ENCODE results near the gene KDM2B.
"Not testable (repeated sequence)": the region's sequence is repeated elsewhere in the genome, so short reads cannot be mapped to it uniquely, and the experiment has no call there.

KDM2B gene

DNA sequence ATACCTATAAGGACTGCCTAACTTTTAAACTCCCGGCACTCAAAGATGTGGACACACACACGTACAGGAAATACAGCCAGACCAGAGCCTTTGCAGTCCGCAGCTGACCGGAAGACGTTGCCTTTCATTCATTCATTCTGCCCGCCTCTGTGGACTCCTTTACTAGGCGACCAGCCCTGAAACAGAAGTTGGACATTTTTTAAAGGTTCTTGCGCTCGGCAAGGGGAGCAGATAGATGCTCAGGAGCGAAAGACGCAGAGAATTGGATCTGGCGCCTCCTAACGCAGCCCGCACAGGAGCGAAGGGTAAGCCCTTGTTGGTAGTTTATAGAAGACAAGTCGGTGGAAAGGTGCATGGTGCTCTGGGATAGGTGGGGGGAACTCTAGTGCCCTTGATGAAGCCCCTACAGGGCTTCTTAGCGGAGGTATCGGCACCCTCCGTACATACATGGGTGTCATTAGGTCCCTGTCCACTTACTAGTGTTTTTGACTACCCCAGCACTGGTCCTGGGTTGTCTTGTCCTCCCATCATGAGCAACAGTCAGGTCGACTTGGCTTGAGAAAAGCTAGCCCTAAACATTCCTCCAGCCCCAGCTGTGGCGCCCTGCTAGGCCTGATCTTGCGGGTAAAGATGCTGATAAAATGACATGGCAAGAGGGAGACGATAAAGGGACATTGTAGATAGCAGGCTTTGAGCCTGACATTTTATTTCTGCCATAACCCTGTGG, at the start of gene KDM2B:
TSS of gene KDM2B (minus strand) at position 65 of the 727 bp plus-strand sequence. CDS start 112 bp downstream, outside the sequence.
- DNase-seq = no peak

DNA sequence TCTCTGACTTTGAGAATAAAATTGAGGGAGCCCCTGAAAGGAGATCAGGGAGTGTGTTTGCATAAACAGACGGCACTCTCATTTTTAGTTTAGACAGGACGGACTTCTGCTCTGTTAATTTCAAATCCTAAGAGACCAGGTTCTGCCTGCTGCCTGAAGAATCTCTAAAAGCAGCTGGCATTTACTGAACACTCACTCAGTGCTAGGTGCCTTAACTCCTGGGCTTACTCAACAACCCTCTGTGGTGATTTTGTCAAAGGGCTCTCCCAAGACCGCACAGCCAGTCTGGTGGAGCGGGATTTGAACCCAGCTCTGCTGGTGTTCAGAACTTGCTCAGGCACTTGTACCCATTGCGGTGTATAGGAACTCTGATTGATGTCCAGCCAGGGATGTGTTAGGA, 47.7 kb upstream of the KDM2B start:
- no peak for DNase-seq

DNA sequence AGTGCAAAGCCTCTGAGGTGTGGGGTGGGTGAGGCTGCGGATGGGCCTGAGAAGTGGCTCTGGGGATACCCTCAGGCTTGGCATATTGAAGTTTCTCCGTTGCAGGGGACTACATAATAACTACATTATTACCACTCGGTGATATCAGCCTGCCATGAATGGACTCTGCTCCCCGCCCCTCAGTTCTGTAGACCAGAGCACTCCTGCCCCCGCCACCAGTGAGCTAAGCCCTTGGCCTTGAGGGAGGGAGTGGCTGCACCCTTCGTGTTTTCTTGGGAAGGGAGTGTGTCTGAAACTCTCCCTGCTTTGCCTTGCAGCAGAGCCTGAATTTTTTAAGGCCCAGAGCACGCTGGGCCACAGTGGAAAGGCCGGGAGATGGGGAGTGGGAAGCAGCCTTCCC, 47.2 kb upstream of the KDM2B start:
- no peak for DNase-seq

DNA sequence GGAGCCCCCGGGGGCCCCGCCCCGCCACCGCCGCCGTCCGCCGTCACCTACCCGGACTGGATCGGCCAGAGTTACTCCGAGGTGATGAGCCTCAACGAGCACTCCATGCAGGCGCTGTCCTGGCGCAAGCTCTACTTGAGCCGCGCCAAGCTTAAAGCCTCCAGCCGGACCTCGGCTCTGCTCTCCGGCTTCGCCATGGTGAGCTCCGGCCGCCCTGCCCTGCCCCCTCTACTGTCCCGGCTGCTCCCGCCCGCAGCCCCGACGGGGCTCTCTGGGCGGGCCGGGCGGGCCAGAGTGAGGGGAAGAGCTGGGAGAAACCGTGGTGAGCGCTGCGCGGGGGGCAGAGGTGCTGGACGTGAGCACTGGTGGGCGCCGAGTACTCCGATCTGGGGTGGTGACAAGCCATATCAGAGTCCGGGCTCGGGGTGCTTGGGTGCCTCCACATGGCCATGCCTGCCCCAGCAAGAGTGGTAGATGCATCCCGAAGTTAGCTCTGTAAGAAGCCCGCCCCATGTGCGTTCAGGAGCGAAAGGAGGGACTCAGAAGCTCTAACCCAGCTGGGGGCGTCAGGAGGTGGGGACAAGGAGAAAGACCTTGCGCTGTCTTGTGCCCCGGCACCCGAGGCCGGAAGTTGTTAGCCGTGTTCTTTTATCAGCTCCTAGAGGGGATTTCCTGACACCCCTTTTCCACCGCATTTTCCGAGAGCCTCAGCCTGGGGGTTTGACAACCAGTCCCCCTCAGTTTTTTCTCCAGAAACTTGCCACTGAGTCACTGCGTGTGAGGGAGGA, 46.2 kb upstream of the KDM2B start:
- peak; percentile 8 for DNase-seq

DNA sequence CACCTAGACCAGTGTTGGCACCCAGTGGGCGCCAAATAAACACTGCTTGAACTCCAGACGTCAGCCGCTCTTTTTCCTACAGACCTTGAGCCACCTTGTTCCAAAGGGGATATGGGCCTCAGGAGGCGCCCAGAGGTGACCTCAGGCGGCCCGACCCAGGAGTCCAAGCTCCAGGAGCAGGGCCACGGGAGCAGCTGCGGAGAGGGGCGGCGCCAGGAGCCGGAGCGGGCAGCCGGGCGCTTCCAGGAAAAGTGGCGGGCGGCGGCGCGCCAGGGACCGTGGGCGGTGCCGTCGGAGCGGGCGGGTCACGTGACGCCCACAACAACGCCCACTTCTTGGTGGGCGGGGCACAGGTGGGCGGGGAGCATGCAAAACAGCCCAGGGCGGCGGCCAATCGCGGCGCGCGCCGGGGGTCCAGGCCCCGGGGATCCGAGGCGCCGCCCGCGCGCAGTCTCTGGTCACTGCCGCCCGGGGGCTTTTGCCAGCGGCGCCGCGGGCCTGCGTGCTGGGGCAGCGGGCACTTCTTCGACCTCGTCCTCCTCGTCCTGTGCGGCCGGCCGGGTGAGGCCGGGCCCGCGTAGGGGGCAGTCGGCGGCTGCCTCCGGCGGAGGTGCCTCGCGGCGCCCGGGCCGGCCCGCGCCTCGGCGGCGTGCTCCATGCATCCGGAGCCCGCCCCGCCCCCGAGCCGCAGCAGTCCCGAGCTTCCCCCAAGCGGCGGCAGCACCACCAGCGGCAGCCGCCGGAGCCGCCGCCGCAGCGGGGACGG, 45.4 kb upstream of the KDM2B start, which contains the start of gene ORAI1:
TSS of gene ORAI1 (plus strand) at position 444 of the 766 bp plus-strand sequence.
- DNase-seq = peak; percentile 84

DNA sequence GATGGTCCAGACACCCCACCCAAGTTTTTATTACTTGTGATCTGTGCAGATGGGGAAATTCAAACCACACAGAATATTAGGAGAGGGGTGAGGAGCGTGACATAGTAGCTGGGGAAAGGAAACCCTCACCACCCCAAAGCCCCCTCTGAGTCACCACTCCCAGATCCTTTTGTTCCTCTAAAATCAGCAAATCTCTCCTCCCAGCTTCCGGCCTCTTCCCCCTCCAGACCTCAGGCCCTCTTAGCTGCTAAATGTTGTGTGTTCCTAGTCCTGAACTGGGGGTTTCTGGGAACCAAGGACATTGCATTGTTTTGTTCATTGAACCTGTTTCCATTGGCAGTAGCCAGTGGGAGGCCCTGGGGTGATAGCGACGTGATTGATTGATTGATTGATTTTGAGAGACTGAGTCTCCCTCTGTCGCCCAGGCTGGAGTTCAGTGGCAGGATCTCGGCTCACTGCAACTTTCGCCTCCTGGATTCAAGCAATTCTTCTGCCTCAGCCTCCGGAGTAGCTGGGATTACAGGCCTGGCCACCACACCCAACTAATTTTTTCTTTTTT, 39.6 kb upstream of the KDM2B start:
- no peak for DNase-seq

DNA sequence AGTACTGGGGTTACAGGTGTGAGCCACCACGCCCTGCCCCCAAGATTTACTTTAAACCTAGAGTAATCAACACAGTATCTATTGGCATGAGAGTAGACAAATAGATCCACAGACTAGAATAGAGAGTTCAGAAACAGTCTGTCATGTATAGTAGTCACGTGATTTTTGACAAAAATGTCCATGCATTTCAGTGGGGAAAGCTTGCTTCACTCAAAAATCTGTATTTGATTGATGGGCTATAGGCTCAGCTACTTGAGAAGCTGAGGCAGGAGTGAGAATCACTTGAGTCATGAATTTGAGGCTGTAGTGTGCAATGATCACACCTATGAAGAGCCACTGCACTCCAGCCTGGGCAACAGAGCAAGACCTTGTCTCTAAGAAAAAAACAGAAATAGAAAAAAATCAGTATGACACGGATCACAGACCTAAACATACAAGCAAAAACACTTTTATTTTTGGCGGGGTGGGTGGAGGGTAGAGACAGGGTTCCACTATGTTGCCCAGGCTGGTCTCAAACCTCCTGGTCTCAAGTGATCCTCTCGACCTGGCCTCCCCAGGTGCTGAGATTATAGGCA, 37.9 kb upstream of the KDM2B start:
- DNase-seq = no peak

DNA sequence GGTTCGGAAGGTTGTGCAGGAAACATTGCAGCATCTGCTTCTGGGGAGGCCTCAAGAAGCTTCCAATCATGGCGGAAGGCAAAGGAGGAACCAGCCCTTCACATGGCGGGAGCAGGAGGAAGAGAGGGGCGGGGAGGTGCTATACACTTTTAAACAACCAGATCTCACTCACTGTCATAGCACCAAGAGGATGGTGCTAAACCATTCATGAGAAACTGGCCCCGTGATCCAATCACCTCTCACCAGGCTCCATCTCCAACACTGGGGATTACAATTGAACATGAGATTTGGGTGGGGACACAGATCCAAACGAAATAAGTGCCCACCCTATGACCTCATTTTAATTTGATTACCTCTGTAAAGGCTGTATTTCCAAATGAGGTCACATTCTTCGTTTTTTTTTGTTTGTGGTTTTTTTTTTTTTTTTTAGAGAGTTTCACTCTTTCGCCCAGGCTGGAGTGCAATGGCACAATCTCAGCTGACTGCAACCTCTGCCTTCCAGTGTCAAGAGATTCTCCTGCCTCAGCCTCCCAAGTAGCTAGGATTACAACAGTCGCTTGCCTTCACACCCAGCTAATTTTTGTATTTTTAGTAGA, 34.1 kb upstream of the KDM2B start:
- no peak for DNase-seq

DNA sequence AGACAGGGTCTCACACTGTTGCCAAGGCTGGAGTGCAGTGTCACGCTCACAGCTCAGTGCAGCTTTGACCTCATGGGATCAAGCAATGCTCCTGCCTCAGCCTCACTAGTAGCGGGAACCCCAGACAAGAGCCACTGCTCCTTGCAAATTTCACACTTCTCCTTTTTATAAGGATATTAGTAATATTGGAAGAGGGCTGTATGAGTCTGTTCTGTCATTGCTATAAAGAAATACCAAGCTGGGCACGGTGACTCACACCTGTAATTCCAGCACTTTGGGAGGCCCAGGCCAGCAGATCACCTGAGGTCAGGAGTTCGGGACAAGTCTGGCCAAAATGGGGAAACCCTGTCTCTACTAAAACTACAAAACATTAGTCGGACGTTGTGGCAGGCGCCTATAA, 32.6 kb upstream of the KDM2B start:
- no peak for DNase-seq

DNA sequence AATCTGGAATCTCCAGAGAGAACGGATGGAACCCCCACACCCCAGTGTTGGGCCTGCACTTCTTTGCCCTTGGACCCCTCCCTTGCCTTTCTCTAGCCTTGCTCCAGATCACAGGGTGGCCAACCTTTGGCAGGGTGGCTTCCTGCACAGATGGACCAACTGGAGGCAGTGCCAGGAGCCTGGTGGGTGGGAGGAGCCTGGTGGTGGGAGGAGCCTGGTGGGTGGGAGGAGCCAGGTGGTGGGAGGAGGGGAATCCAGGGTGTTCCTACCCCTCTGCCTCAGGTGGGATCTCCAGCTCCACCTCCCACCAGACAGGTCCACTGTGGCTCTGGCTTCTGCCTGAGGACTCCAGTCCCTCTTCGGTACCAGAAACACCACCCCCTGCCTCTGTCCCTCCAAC, 30.5 kb upstream of the KDM2B start:
- DNase-seq = no peak

DNA sequence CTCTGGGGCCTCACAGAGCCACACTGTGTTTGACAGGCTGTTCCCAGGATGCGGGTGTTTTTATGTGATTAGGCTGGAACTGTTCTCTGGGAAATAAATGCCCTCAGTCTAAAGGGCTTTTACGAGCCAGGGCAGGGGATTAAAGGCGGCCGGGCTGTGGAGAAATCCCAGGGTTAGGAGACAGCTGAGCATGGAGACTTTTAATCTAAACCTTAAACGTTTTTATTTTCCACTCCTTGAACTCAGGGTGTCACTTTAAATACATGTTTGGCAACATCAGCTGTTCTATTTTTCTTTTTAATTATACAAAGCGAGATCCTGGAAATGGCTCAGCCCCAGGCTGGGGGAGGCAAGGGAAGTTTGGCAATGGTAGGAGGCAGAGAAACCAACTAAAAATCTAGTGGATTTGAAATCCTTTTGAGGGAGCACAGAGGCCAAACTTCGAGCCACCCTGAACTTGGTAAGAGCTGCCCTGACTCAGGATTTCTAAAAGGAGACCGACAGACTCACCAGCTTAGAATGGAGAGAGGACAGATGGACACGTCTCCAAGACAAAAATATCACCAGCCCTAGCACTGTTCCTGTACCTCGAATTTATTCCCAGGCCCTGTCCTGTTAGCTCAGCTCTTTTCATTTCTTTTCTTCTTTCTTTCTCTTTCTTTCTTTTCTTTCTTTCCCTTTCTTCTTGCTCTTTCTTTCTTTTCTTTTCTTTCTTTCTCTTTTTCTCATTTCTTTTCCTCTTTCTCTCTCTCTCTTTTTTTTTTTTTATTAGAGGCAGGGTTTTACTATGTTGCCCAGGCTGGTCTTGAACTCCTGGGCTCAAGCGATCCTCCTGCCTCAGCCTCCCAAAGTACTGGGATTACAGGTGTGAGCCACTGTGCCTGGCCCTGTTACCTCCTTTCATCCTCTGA, 29.7 kb upstream of the KDM2B start:
- DNase-seq = no peak

DNA sequence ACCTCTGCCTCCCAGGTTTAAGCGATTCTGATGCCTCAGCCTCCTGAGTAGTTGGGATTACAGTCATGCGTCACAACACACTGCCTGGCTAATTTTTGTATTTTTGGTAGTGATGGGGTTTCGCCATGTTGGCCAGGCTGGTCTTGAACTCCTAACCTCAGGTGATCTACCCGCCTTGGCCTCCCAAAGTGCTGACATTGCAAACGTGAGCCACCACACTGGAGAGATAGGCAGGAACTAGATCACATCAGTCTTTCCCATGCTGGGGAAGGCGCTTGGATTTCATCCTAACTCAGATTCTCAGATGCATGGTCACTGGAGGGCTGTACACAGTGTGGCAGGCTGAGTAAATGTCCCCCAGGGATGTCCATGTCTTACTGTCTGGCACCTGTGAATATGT, 27.5 kb upstream of the KDM2B start:
- DNase-seq = no peak

DNA sequence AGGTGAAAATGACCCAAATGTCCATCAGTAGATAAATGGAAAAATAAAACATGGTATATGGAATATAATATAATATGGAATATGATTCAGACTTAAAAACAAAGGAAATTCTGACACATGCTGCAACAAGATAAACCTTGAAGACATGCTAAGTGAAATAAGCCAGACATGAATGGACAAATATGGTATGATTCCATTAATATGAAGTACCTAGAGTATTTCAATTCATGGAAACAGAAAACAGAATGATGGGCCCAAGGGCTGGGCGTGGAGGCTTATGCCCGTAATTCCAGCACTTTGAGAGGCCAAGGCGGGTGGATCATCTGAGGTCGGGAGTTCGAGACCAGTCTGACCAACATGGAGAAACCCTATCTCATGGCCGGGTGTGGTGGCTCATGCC, 22.8 kb upstream of the KDM2B start:
- DNase-seq = no peak

DNA sequence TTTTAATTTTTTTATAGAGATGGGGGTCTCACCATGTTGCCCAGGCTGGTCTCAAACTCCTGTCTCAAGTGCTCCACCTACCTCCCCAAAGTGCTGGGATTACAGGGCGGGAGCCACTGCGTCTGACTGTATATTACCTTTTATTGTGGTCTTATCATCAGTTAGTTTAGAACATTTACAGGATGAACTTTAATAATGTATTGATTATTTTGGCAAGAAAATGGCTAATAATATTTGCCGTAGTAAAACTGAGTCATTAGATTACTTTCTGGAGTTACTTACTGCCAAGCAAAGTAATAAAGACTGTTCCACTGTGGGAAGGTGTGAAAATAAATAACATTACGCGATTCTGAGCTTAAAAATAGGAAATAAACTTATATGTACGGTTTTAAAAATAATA, 21.9 kb upstream of the KDM2B start:
- no peak for DNase-seq

DNA sequence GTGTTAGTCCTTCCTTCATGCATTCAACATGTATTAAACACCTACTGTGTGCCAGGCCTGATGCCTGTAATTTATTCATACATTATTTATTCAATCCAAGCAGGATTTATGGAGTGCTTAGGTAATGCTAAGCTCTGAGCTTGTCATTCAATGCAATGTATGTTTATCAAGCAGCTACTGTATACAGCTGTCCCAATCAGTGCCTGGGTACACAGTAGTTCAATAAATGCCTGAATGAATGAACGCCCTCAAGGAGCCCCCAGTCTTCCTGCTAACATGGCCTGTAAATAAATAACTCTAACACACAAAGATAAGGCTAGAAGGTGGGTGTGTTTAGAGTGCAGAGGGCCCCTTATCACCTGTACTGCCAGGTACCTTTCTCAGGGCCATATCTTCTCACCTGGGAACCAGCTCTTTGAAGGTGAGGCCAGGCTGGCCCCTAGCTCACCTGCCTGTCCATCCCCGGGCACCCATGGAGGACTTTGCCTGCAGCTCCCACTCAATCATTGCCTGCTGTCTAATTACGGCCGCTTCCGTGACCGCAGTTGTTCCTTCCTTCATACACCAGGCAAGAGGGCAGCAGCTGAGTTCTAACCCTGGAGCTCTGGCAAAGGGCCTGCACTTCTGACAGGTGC, 20.0 kb upstream of the KDM2B start:
- DNase-seq = no peak

DNA sequence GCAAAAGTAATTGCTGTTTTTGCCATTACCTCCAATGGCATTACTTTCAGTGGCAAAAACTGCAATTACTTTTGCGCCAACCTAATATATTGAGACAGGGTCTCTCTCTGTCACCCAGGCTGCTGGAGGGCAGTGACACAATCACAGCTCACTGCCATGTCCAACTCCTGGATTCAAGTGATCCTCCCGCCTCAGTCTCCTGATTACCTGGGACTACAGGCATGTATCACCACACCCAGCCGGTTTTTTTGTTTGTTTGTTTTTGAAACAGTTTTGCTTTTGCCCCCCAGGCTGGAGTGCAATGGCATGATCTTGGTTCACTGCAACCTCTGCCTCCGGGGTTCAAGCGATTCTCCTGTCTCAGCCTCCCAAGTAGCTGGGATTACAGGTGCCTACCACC, 15.7 kb upstream of the KDM2B start:
- no peak for DNase-seq

DNA sequence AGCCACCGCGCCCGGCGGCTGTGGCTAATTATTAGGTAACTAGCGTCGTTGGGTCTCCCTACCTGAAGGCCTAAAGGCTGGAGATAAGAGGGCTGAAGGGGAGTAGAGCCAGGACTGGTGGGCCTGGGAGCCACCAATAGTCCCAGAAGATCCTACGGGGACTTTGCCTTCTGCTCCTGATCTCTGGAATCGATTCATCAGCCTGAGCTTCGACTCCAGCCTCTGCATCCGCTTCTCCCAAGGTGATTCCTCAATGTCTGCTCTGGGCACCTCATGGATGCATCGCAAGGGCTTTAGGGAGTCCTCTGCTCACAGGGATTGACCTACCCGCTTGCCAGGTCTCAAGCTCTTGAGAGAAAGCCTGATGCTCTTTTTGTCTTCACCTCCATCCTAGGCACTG, 14.7 kb upstream of the KDM2B start:
- DNase-seq = no peak

DNA sequence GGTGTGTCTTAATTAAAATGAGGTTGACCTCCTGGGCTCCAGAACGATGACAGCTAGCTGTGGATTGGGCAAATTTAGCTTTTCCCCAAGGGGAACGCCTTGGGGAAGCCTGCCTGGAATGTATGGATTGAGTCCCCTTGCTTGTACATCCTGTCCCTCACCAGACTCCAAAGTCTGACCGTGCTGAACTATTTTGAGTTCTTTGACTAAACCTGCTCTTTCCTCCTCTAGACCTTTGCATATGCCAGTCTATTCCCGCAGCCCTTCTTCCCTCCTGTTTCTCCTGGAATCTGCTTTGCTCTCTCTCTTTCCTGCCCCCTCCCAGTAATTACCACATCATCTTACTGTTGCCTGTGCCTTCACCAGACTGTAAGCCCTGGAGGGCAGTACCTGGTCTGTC, 11.5 kb upstream of the KDM2B start:
- no peak for DNase-seq

DNA sequence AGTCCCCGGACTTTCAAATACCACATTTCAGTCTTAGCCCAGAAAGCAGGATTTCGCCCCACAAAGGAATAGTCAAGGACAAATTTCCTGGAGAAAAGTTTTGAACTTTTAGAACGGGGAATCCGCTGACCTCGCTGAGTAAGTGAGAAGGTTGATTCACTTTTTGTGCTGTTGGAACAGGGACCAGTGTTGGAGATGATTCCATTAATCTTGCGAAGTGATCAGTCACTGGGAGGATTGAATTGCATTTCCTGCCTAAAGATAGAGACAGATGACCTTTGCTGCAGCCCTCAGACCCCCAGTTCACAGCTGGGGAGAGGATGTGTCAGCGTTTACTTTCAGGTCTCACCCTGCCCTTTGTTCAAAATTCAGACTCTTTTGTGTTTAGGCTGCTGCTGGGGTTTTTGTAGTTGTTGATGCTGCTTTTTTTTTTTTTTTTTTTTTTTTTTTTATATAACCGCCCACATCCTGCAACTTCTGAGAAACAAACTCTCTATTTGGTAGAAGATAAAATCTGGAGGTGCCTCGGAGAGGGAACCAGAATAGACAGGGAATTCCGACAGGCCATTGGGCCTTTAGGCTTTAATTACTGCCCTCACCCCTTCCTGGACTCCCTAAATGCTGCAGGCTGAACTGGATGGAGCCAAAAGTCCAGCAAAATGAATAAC, 9.8 kb upstream of the KDM2B start:
- DNase-seq = no peak

DNA sequence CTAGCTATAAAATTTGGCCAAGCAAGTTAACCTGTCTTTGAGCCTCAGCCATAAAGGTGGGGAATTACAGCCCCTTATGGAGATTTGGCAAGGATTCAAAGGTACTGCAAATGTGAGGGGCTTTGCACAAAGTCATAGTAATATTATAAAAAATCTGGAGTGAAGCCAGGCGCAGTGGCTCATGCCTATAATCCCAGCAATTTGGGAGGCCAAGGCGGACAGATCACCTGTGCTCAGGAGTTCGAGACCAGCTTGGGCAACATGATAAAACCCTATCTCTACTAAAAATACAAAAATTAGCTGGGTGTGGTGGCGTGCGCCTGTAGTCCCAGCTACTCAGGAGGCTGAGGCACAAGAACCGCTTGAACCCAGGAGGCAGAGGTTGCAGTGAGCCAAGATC, 4.1 kb upstream of the KDM2B start:
- DNase-seq = not testable (repeated sequence)

DNA sequence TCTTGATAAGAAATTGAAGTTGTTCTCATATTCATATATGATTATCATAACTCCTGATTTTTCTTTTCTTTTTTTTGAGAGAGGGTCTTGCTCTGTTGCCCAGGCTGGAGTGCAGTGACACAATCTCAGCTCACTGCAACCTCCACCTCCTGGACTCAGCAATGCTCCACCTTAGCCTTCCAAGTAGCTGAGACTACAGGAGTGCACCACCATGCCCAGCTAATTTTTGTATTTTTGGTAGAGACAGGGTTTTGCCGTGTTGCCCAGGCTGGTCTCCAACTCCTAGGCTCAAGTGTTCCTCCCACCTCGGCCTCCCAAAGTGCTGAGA, 2.5 kb upstream of the KDM2B start:
- not testable (repeated sequence) for DNase-seq

Measured in NCI-H1092 (cell line).